ENCODE data around the gene SLC5A2. TPM values are rescaled to one million over a fixed set of nuclear protein-coding genes. Genes with fewer than 3 reads are reported as not detected.

Gene SLC5A2
- total RNA-seq, 2 experiments from 2014 or later: not detected

DNA sequence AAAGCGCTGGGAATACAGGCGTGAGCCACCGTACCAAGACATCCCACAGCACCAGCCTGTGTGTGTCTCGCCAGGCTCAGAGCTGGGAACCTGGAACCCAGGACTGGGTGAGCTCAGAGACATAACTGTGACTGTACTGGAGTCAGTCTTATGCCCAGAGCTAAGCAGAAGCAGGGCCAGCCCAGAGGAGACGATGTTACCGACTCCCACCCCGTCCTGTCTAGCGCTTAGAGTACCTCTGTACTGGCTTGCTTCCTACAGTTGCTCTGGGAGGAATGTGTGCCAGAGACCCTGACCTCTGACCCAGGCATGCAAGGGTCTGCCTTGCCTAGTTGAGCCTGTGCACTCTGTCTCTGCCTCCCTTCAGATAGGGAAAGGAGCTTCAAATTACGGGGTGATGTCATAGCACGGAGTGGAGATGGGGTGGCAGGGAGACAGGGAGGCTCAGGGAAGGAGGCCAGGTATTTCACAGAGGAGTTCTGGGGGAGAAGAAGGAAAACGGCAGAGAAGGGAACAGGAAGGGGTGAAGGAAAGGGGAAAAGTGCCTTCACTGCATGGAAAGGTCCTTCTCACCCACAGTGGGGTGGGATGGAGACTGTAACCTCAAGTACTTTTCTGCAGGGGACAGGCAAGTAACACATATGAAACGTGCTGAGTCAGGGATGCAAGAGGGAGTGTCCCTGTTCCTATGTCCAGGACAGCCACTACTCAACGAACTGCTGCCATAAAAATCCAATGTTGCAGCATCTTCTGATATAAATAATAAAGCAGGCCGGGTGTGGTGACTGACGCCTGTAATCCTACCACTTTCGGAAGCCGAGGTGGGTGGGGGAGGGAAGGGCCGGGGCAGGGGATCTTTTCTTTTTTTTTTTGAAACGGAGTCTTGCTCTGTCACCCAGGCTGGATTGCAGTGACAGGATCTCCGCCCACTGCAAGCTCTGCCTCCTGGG, 29.4 kb upstream of the SLC5A2 start:
- ChIA-PET POLR2A (no interaction called here), CTCF (ENCODE audit: unreplicated experiment) (no interaction called here)
- H3K36me3 ChIP-seq (ENCODE audit: insufficient read depth, low read length): peaks cover 13% of the 10 kb centered on the region; the same call in 1 of the 2 replicates
- no peak overlapping the region for H3K4me3 ChIP-seq (ENCODE audit: low read depth, low read length, poor library complexity, severe bottlenecking)
- BruUV-seq (replicated peaks): no TSS peak
- peaks cover 29% of the 10 kb centered on the region; the same call in 1 of the 2 replicates for H3K79me2 ChIP-seq (ENCODE audit: insufficient read depth, low read depth, low read length)
- TF ChIP-seq, protein P1, sequence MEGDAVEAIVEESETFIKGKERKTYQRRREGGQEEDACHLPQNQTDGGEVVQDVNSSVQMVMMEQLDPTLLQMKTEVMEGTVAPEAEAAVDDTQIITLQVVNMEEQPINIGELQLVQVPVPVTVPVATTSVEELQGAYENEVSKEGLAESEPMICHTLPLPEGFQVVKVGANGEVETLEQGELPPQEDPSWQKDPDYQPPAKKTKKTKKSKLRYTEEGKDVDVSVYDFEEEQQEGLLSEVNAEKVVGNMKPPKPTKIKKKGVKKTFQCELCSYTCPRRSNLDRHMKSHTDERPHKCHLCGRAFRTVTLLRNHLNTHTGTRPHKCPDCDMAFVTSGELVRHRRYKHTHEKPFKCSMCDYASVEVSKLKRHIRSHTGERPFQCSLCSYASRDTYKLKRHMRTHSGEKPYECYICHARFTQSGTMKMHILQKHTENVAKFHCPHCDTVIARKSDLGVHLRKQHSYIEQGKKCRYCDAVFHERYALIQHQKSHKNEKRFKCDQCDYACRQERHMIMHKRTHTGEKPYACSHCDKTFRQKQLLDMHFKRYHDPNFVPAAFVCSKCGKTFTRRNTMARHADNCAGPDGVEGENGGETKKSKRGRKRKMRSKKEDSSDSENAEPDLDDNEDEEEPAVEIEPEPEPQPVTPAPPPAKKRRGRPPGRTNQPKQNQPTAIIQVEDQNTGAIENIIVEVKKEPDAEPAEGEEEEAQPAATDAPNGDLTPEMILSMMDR (conservative IDR thresholded peaks at IDR 0.05; ENCODE audit: low read length): no peak
- H4K20me1 ChIP-seq (ENCODE audit: insufficient read depth, low read length): peaks cover 12% of the 10 kb centered on the region
- H3K4me1 ChIP-seq (ENCODE audit: insufficient read depth, low read length, poor library complexity, severe bottlenecking): peaks cover 26% of the 10 kb centered on the region
- intact Hi-C loops (cut with micrococcal nuclease; ENCODE audit: unreplicated experiment): loop anchor here (10.0 kb wide), 1 partner anchor 339 kb away; the partner anchor contains the start of gene KAT8
- no peak overlapping the region for H2AFZ ChIP-seq (ENCODE audit: low read length)
- no peaks in the 10 kb centered on the region for H3K9me3 ChIP-seq (ENCODE audit: low read length)
- H3K4me2 ChIP-seq (ENCODE audit: low read length): no peak overlapping the region
- H3K9me2 ChIP-seq (ENCODE audit: insufficient read depth, low read length): no peaks in the 10 kb centered on the region
- no peak overlapping the region for H3K27ac ChIP-seq (ENCODE audit: low read depth, low read length, poor library complexity, severe bottlenecking)
- DNase-seq (ENCODE audit: low spot score): no peak

DNA sequence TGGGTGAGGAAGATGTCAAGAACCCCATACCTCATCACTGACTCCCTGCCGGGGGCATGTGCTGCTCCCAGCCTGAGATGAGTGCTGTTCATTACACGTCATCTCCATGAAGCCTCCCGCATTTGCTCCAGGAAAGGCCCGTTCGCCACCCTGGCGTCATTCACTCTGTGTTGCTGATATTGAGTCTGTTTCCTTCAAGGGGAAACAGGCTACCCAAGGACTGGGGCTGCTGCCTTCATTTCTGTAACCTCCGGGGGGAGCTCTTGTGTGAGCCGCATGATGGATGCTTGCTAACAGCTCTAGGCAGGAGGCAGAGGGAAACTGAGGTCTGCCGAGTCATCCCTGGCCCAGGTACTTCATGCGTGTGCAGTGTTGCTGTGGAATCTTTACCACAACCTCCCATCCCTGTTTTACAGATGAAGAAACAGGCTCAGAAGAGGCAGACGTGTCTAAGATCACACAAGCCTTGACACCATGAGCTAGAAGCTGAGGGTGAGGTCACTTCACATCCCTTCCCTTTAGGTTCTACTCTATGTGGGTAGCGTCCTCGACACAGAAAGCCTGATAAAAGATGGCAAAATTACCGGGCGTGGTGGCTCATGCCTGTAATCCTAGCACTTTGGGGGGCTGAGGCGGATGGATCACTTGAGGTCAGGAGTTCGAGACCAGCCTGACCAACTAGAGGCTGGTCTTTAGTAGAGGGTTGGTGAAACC, 27.2 kb upstream of the SLC5A2 start:
- H3K36me3 ChIP-seq (ENCODE audit: insufficient read depth, low read length): peaks cover 13% of the 10 kb centered on the region; the same call in 1 of the 2 replicates
- peaks cover 19% of the 10 kb centered on the region for H4K20me1 ChIP-seq (ENCODE audit: insufficient read depth, low read length)
- H3K9me2 ChIP-seq (ENCODE audit: insufficient read depth, low read length): no peaks in the 10 kb centered on the region
- TF ChIP-seq EZH2phosphoT487 (IDR thresholded peaks at IDR 0.05; ENCODE audit: borderline replicate concordance, low read depth, low read length): no peak
- TF ChIP-seq, protein P1 (conservative IDR thresholded peaks at IDR 0.05; ENCODE audit: low read length): peak; percentile 83
- H2AFZ ChIP-seq (ENCODE audit: low read length): no peak overlapping the region
- H3K4me2 ChIP-seq (ENCODE audit: low read length): peak overlapping the region; percentile 58
- DNase-seq (ENCODE audit: low spot score): peak; percentile 61
- intact Hi-C loops (cut with micrococcal nuclease; ENCODE audit: unreplicated experiment): loop anchor here (5.0 to 10.0 kb wide), 2 partner anchors 242 to 341 kb away; partner anchors contain the start of gene KAT8
- peak overlapping the region; percentile 47 for H3K4me3 ChIP-seq (ENCODE audit: low read depth, low read length, poor library complexity, severe bottlenecking)
- peaks cover 35% of the 10 kb centered on the region for H3K4me1 ChIP-seq (ENCODE audit: insufficient read depth, low read length, poor library complexity, severe bottlenecking)
- ChIA-PET CTCF (ENCODE audit: unreplicated experiment) (interaction anchor here (0.6 kb wide), 1 partner anchor 418 kb away, joined by 3 read pairs; the partner anchor contains the start of gene ZNF267), POLR2A (interaction anchor here (0.6 to 0.9 kb wide), 3 partner anchors 24 to 436 kb away, joined by 3 read pairs; no protein-coding TSS in a partner anchor)
- H3K79me2 ChIP-seq (ENCODE audit: insufficient read depth, low read depth, low read length): peaks cover 36% of the 10 kb centered on the region; the same call in 1 of the 2 replicates
- H3K27ac ChIP-seq (ENCODE audit: low read depth, low read length, poor library complexity, severe bottlenecking): no peak overlapping the region
- H3K9me3 ChIP-seq (ENCODE audit: low read length): no peaks in the 10 kb centered on the region
- TSS peak; percentile 15 for BruUV-seq (replicated peaks)

Data from OCI-LY7 (cell line).